ENCODE data around the gene EMX1.

Gene EMX1

DNA sequence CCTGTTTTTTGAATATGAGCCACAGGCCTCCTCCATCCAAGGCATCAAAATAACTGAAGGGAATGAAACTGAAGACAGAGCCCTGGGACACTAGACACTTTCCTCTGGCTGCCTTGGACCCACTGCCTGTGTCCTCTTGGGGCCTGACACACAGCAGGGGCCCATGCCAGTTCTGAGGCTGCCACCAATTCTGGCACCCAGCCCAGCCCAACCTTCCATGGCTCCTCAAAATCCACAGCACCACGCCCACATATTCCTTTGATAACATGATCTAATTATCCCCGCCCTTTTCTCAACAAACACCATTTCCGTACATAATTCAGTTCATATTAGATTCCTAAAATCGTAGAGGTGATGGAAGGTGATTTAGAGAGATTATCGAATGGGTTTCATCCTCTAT is 64.2 kb downstream of the EMX1 start:
- Histone ChIP-seq H3K27ac (ENCODE audit: low read length) (no peak overlapping the region), H3K4me3 (ENCODE audit: low read depth in 1 of 2, low read length in 2 of 2) (no peak overlapping the region), H3K4me1 (ENCODE audit: control insufficient read depth in 1 of 2, insufficient read depth in 2 of 2, low read length in 2 of 2) (no peaks in the 10 kb centered on the region), H3K27me3 (ENCODE audit: low read depth, low read length) (no peaks in the 10 kb centered on the region), H3K9me3 (ENCODE audit: control insufficient read depth in 1 of 2, low read length in 2 of 2) (no peaks in the 10 kb centered on the region), H3K36me3 (ENCODE audit: control insufficient read depth in 1 of 2, insufficient read depth in 2 of 2, low read length in 2 of 2) (peaks cover 0 to 14% of the 10 kb centered on the region in 2 donors)

DNA sequence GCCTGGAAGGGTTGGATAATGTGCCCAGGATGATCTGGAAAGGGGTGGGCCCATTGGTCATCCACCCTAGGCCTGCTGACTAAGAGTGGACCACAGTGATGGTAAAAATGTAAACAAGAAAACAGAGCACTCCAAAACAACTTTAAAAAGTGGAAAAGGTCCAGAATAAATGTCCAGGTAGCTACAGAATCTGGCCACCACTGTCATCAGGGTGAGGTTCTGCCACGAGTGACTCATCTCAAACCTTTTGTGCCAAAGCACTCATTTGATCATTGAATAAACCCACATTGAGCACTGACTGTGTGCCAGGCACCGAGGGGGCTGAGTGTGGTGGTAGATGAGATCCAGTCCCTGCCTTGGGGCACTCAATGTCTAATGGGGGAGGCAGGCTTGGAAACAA is 64.9 kb downstream of the EMX1 start:
- Histone ChIP-seq H3K9me3 (ENCODE audit: control insufficient read depth in 1 of 2, low read length in 2 of 2) (no peaks in the 10 kb centered on the region), H3K27ac (ENCODE audit: low read length) (no peak overlapping the region), H3K4me3 (ENCODE audit: low read depth in 1 of 2, low read length in 2 of 2) (no peak overlapping the region), H3K4me1 (ENCODE audit: control insufficient read depth in 1 of 2, insufficient read depth in 2 of 2, low read length in 2 of 2) (no peaks in the 10 kb centered on the region), H3K27me3 (ENCODE audit: low read depth, low read length) (no peaks in the 10 kb centered on the region), H3K36me3 (ENCODE audit: control insufficient read depth in 1 of 2, insufficient read depth in 2 of 2, low read length in 2 of 2) (peaks cover 0 to 14% of the 10 kb centered on the region in 2 donors)

DNA sequence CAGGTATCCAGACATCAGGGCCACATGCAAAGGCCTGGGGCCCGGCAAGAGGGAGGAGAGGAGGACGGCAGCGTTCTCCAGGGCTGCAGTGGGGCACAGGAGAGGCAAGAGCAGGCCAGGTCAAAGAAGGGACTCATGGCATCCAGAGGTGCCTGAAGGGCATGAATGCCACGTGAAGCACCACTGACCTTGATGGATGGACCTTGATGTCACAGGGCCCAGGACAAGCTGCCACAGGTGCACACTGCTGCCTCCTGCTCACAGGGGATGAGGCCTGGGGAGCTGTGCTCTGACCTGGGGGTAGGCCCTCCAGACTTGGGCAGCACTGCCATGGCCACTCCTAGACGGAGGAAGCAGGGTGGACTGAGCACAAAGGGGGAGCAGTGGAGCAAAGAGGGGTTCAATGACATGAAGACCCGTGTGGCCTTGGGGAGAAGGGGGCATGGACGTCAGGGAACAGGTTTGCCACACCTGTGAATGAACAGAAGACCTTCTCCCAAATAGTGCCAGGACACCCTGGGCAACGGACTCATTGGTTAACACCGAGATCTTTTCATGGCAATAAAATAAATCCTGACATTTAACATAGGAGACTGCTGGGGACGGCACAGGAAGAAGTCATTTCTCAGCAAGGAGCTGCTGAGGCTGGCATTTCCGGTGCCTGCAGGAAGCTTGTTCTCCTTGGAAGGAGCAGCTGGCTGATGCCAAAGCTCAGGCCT is 65.6 kb downstream of the EMX1 start:
- no peak overlapping the region for H3K27ac ChIP-seq (ENCODE audit: low read length)
- no peak overlapping the region for H3K4me3 ChIP-seq (ENCODE audit: low read depth in 1 of 2, low read length in 2 of 2)
- no peaks in the 10 kb centered on the region for H3K9me3 ChIP-seq (ENCODE audit: control insufficient read depth in 1 of 2, low read length in 2 of 2)
- H3K36me3 ChIP-seq (ENCODE audit: control insufficient read depth in 1 of 2, insufficient read depth in 2 of 2, low read length in 2 of 2), result peaks cover 0 to 17% of the 10 kb centered on the region in 2 donors
- no peaks in the 10 kb centered on the region for H3K4me1 ChIP-seq (ENCODE audit: control insufficient read depth in 1 of 2, insufficient read depth in 2 of 2, low read length in 2 of 2)
- no peaks in the 10 kb centered on the region for H3K27me3 ChIP-seq (ENCODE audit: low read depth, low read length)

DNA sequence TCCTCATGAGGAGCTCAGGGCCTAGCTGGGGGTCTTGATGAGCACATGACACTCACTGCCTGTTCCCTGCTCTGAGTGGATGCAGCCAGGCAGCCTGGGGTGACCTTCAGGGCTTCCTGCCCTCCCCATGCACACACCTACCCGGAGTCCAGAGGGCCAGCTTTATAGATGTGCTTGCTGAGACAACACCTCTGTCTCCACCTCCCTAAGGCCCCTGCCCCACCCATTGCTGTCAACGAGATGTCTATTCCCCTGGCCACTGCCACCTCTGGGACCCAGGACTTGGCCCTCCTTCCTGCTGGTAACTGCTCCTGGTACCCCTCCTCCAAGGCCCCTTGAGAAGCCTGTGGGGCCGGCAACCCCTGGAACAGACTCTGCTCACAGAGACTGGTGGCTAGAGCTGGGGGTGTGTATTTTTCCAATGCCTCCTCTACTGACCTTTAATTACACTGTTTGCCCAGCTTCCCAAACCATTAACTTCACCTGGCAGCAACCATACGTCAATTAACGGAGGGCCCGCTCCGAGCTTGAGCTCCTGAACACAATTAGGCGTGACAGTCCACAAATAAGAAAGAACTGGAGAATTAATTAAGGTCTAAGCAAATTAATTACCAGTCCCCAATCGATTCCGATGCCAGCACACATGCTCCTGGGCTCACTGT is 66.3 kb downstream of the EMX1 start:
- Histone ChIP-seq H3K27ac (ENCODE audit: low read length) (no peak overlapping the region), H3K4me3 (ENCODE audit: low read depth in 1 of 2, low read length in 2 of 2) (no peak overlapping the region), H3K27me3 (ENCODE audit: low read depth, low read length) (no peaks in the 10 kb centered on the region), H3K9me3 (ENCODE audit: control insufficient read depth in 1 of 2, low read length in 2 of 2) (no peaks in the 10 kb centered on the region), H3K4me1 (ENCODE audit: control insufficient read depth in 1 of 2, insufficient read depth in 2 of 2, low read length in 2 of 2) (no peaks in the 10 kb centered on the region), H3K36me3 (ENCODE audit: control insufficient read depth in 1 of 2, insufficient read depth in 2 of 2, low read length in 2 of 2) (peaks cover 0 to 24% of the 10 kb centered on the region in 2 donors)

DNA sequence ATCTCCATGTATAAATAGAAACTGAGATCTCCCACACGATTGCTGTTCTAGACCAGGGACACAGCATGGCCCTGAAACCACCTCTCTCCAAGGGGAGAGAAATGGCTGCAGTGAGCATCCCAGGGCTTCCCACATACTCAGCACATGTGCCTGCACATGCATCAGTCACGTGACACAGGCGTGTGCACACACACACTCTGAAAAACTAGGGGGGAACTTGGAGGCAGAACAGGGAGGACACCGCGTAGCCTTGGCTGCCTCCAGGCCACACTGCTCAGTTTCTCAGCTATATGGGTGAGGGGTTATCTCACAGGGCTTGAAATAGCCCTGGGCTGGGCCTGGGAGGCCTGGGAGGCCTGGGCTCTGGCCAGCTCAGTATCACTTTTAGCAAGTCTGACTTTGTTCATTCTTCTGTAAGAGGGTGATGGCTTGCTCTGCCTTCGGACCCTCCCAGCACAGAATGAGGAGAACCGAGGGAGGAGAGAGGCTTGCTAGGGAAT is 66.9 kb downstream of the EMX1 start:
- Histone ChIP-seq H3K36me3 (ENCODE audit: control insufficient read depth in 1 of 2, insufficient read depth in 2 of 2, low read length in 2 of 2) (peaks cover 0 to 29% of the 10 kb centered on the region in 2 donors), H3K4me1 (ENCODE audit: control insufficient read depth in 1 of 2, insufficient read depth in 2 of 2, low read length in 2 of 2) (no peaks in the 10 kb centered on the region)

More for the DNA sequence above, 66.9 kb downstream of the EMX1 start:
- no peaks in the 10 kb centered on the region for H3K27me3 ChIP-seq (ENCODE audit: low read depth, low read length)
- H3K9me3 ChIP-seq (ENCODE audit: control insufficient read depth in 1 of 2, low read length in 2 of 2), result no peaks in the 10 kb centered on the region
- no peak overlapping the region for H3K4me3 ChIP-seq (ENCODE audit: low read depth in 1 of 2, low read length in 2 of 2)
- H3K27ac ChIP-seq (ENCODE audit: low read length), result no peak overlapping the region

All from muscle layer of duodenum (tissue), 2 donors.